Measurements from ENCODE around the gene DDX24.

GRCh38 chr14:94077823-94078222 lies 3.2 kb downstream of the DDX24 start:
- TF ChIP-seq, protein P1, sequence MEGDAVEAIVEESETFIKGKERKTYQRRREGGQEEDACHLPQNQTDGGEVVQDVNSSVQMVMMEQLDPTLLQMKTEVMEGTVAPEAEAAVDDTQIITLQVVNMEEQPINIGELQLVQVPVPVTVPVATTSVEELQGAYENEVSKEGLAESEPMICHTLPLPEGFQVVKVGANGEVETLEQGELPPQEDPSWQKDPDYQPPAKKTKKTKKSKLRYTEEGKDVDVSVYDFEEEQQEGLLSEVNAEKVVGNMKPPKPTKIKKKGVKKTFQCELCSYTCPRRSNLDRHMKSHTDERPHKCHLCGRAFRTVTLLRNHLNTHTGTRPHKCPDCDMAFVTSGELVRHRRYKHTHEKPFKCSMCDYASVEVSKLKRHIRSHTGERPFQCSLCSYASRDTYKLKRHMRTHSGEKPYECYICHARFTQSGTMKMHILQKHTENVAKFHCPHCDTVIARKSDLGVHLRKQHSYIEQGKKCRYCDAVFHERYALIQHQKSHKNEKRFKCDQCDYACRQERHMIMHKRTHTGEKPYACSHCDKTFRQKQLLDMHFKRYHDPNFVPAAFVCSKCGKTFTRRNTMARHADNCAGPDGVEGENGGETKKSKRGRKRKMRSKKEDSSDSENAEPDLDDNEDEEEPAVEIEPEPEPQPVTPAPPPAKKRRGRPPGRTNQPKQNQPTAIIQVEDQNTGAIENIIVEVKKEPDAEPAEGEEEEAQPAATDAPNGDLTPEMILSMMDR (conservative IDR thresholded peaks at IDR 0.05; ENCODE audit: low read depth, low read length), result no peak
- no peak for TF ChIP-seq EZH2 (IDR thresholded peaks at IDR 0.05; ENCODE audit: borderline replicate concordance, low read depth, low read length, poor library complexity, severe bottlenecking)

All from A673 (cell line).